Spleen (tissue), 11 donors: ENCODE results near the gene MBNL1. TPM values are rescaled to one million over a fixed set of nuclear protein-coding genes. Genes with fewer than 3 reads are reported as not detected.

Source experiments
- DNase-seq: peaks from one replicate; pipeline ENCODE4 v3.0.0-alpha.2; 2020
- H3K27ac ChIP-seq, 8 donors: fragments of 200-600 bp; sonication (generic) in 7 of 8; 1 replicate in 4 of 8; 2 replicates in 4 of 8; pipeline versions ENCODE4 v1.5.0 to v1.8.0; 2016 to 2021; ENCODE audit warnings: inconsistent platforms in 4 of 8, mild to moderate bottlenecking in 4 of 8, moderate library complexity in 1 of 8
- H3K27me3 ChIP-seq, 7 donors: fragments of 200-600 bp; sonication (generic) in 6 of 7; replicated peaks in 1 of 7; 1 replicate in 4 of 7; 2 replicates in 3 of 7; pipeline versions ENCODE4 v1.5.0 to v1.8.0; 2016 to 2021; ENCODE audit warnings: inconsistent platforms in 3 of 7, mild to moderate bottlenecking in 1 of 7
- H3K36me3 ChIP-seq, 6 donors: fragments of 200-600 bp; sonication (generic) in 5 of 6; 1 replicate in 4 of 6; 2 replicates in 2 of 6; pipeline versions ENCODE4 v1.5.0 to v1.8.0; 2016 to 2021; ENCODE audit warnings: inconsistent platforms in 2 of 6
- H3K4me1 ChIP-seq, 6 donors: fragments of 200-600 bp; sonication (generic) in 5 of 6; 1 replicate in 3 of 6; 2 replicates in 3 of 6; pipeline versions ENCODE4 v1.5.0 to v1.8.0; 2016 to 2021; ENCODE audit warnings: inconsistent platforms in 3 of 6
- H3K4me3 ChIP-seq, 8 donors: fragments of 200-600 bp; sonication (generic) in 7 of 8; 1 replicate in 4 of 8; 2 replicates in 4 of 8; pipeline versions ENCODE4 v1.5.0 to v1.8.0; 2016 to 2021; ENCODE audit warnings: inconsistent platforms in 4 of 8, mild to moderate bottlenecking in 4 of 8, moderate library complexity in 2 of 8
- H3K9me3 ChIP-seq, 8 donors: fragments of 200-600 bp; sonication (generic) in 7 of 8; 1 replicate in 4 of 8; 2 replicates in 4 of 8; pipeline versions ENCODE4 v1.5.0 to v1.8.0; 2016 to 2021; ENCODE audit warnings: inconsistent platforms in 4 of 8
- POLR2A ChIP-seq, 3 donors: fragments of 450-650 bp; IDR thresholded peaks; one replicate each; pipeline ENCODE4 v1.5.1; 2017; ENCODE audit warnings: antibody characterized with exemption in 3 of 3, mild to moderate bottlenecking in 1 of 3
- POLR2AphosphoS5 ChIP-seq, 3 donors: sonication (generic); formaldehyde crosslinking; IDR thresholded peaks; one replicate each; pipeline ENCODE4 v1.5.1; 2017; ENCODE audit warnings: antibody characterized with exemption in 3 of 3
- WGBS, 5 donors: extraction: QIAGEN DNeasy Blood & Tissue Kit in 3 of 5; methylation state at CpG; one replicate each; pipeline versions ENCODE4 v1.1.5 to v1.1.7; 2013 to 2018; 5-methylcytosine and 5-hydroxymethylcytosine counted together
- intact Hi-C: fragments of 100-400 bp; cut with DNase I; formaldehyde crosslinking; loops from one replicate; pipeline ENCODE4 v1.15.0; 2023; ENCODE audit warnings: low total_unique reads
- polyA plus RNA-seq, 3 donors: library from polyadenylated mRNA; stranded (reverse); fragments of 200-250 nt; gene quantifications; one replicate each; pipeline ENCODE4 v1.2.1, GENCODE V29; 2013
- total RNA-seq, 7 donors: library from RNA; depleted of rRNA in 3 of 7; stranded (reverse); fragments of >200 nt in 3 of 7; fragmentation: NEBNext Ultra II Directional in 4 of 7; extraction: Animal tissue kit (Norgen Biotek cat#: 25700) in 4 of 7; gene quantifications; one replicate each; pipeline versions ENCODE4 v1.1.0 to v1.2.1, GENCODE V29; 2016 to 2021
- TF ChIP-seq, protein P1 (sequence below), 11 experiments: fragments of 200-600 bp in 7 of 11; fragments of 450-650 bp in 4 of 11; sonication (generic) in 4 of 11; IDR thresholded peaks in 8 of 11; conservative IDR thresholded peaks in 3 of 11; 1 replicate in 7 of 11; 2 replicates in 4 of 11; pipeline versions ENCODE4 v1.4.0 to v1.8.0; 2016 to 2021; ENCODE audit warnings: antibody characterized with exemption in 11 of 11, inconsistent platforms in 4 of 11, mild to moderate bottlenecking in 1 of 11
- donor health status: healthy with polysubstance abuse.
- donor health status: DM: no; HTN: no; CAD: no; lungs with moderate emphysema.
- donor health status: DM: no; HTN: no; CAD: no.
- donor health status: Bipolar disorder and iron deficiency.
- donor health status: healthy.
- donor health status: DM: no; HTN: no; CAD: no.
- donor health status: DM: yes; HTN: yes; CAD: no.

The MBNL1 gene
- total and polyA plus RNA-seq, 10 donors: 64.7 to 491 (median 296) TPM

DNA sequence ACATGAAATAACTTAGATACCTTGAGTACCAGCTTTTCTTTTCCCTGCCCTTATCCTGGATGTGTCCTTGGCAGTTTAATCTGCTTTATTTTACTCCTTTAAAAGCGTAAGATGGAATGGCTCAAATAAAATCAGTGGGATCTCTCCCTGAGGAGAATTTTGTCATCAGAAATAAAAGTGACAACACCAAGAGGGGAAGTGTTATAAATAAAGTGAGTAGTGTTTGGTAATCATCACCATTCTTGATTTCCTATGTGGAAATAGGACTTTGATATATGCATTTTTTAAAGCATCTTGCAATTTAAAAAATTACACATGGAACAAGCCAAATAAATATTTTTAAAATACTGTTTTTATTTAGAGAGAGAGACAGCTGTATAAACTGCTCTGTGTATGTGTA is 76.5 kb downstream of the MBNL1 start:
- Histone ChIP-seq H3K9me3 (no peaks in the 10 kb centered on the region), H3K4me3 (no peak overlapping the region), H3K4me1 (peaks cover 10 to 94% (median 41%) of the 10 kb centered on the region in 6 donors), H3K27ac (peak overlapping the region in 1 of 8 donors; percentile 26), H3K36me3 (peaks cover 0 to 47% (median 1%) of the 10 kb centered on the region in 6 donors), H3K27me3 (no peaks in the 10 kb centered on the region)
- intact Hi-C loops: no loop called here
- no peak for DNase-seq
- 58 to 91% (median 72%) methylated on average over 1 of the region's 1 CpG for WGBS, 5 donors
- TF ChIP-seq POLR2AphosphoS5 (IDR thresholded peaks at IDR 0.05) (no peak), POLR2A (IDR thresholded peaks at IDR 0.05) (no peak)
- TF ChIP-seq, protein P1, sequence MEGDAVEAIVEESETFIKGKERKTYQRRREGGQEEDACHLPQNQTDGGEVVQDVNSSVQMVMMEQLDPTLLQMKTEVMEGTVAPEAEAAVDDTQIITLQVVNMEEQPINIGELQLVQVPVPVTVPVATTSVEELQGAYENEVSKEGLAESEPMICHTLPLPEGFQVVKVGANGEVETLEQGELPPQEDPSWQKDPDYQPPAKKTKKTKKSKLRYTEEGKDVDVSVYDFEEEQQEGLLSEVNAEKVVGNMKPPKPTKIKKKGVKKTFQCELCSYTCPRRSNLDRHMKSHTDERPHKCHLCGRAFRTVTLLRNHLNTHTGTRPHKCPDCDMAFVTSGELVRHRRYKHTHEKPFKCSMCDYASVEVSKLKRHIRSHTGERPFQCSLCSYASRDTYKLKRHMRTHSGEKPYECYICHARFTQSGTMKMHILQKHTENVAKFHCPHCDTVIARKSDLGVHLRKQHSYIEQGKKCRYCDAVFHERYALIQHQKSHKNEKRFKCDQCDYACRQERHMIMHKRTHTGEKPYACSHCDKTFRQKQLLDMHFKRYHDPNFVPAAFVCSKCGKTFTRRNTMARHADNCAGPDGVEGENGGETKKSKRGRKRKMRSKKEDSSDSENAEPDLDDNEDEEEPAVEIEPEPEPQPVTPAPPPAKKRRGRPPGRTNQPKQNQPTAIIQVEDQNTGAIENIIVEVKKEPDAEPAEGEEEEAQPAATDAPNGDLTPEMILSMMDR (IDR thresholded peaks at IDR 0.05 in 8 of 11, conservative IDR thresholded peaks at IDR 0.05 in 3 of 11): no peak

DNA sequence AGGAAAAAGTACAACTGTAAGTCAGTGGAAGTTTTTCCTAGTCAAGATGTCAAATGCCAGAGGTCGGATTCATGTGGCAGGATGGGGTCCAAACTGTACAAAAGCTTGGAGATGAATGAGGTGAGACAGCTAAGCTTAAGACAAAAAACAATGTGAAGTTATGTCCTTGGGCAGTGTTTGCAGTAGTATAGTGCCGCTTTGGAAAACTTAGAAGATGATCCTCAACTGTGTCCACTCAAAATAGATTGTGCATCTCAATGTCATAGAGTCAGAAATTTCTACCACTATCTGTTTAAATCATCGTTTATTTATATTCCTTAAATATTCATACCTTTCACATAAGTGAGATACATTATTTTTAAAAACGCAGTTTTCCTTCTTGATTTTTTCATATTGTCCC is 77.3 kb downstream of the MBNL1 start:
- intact Hi-C loops: no loop called here
- DNase-seq: no peak
- Histone ChIP-seq H3K27me3 (no peaks in the 10 kb centered on the region), H3K9me3 (no peaks in the 10 kb centered on the region), H3K4me1 (peaks cover 10 to 94% (median 42%) of the 10 kb centered on the region in 6 donors), H3K27ac (peak overlapping the region in 1 of 8 donors; percentile 26), H3K36me3 (peaks cover 0 to 39% (median 1%) of the 10 kb centered on the region in 6 donors), H3K4me3 (no peak overlapping the region)
- 96 to 99% (median 96%) methylated on average over 4 of the region's 4 CpGs for WGBS, 5 donors
- TF ChIP-seq, protein P1 (IDR thresholded peaks at IDR 0.05 in 8 of 11, conservative IDR thresholded peaks at IDR 0.05 in 3 of 11): no peak
- TF ChIP-seq POLR2A (IDR thresholded peaks at IDR 0.05) (no peak), POLR2AphosphoS5 (IDR thresholded peaks at IDR 0.05) (no peak)

DNA sequence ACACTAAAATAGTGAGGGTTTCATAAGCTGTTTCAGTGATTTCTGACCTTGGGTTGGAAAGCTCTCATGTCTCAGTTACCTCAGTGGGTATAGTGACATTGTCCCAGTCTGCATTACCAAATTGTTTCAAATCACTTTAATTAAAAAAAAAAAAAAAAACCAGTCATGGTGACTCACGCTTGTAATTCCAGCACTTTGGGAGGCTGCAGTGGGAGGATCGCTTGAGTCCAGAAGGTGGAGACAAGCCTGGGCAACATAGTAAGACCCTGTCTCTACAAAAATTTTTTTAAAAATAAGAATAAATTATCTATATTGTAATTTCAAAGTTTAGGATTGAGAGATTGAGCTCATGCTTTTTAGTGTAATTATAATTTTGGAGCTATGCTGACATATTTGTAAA is 78.0 kb downstream of the MBNL1 start:
- no peak overlapping the region for H3K27ac ChIP-seq
- H3K27me3 ChIP-seq: no peaks in the 10 kb centered on the region
- H3K9me3 ChIP-seq: no peaks in the 10 kb centered on the region
- WGBS, 5 donors: 90 to 100% (median 93%) methylated on average over 2 of the region's 2 CpGs
- intact Hi-C loops: no loop called here
- TF ChIP-seq, protein P1 (IDR thresholded peaks at IDR 0.05 in 8 of 11, conservative IDR thresholded peaks at IDR 0.05 in 3 of 11): no peak
- no peak for TF ChIP-seq POLR2AphosphoS5 (IDR thresholded peaks at IDR 0.05)
- TF ChIP-seq POLR2A (IDR thresholded peaks at IDR 0.05): no peak
- peaks cover 0 to 32% (median 1%) of the 10 kb centered on the region in 6 donors for H3K36me3 ChIP-seq
- H3K4me3 ChIP-seq: no peak overlapping the region
- no peak for DNase-seq
- H3K4me1 ChIP-seq: peaks cover 13 to 94% (median 45%) of the 10 kb centered on the region in 6 donors

DNA sequence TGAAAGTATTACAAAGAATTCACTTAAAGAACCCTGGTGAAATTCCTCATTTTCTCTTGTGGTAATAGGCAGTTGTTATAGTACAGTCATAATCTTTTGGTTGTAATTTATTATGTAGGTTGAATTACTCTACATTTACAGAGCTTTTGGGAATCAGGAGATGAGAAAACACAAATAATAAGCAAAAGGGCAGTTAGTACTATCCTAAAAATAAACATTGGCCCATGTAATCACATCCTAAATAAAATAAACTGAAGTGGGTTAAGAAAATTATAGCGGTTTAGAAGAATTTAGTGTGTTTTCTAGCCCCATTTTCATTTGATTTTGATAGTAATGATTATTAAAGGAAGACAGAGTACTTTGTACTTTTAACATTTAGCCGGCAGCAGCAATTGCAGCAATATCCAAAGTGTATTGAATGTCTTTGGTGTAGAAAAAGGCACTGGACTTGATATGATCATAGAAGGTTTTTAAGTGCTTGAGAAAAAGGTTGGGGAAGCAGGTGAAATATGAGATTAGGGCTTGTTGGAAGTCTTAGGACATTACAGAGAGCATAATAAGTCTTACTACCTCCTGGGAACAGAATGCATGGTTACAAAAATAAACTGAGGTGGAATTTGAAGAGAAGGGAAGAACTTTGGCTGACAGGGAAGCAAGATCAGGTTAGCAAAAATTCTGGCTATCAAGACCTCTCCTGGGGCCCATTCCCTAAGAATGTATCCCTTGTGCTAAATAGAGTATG is 79.9 kb downstream of the MBNL1 start:
- Histone ChIP-seq H3K27ac (peak overlapping the region in 2 of 8 donors; percentile 8 to 30), H3K4me1 (peaks cover 19 to 98% (median 57%) of the 10 kb centered on the region in 6 donors), H3K9me3 (no peaks in the 10 kb centered on the region), H3K36me3 (peaks cover 0 to 15% (median 1%) of the 10 kb centered on the region in 6 donors), H3K4me3 (no peak overlapping the region), H3K27me3 (no peaks in the 10 kb centered on the region)
- 94 to 98% (median 96%) methylated on average over 2 of the region's 2 CpGs for WGBS, 5 donors
- intact Hi-C loops: no loop called here
- TF ChIP-seq POLR2A (IDR thresholded peaks at IDR 0.05) (no peak), POLR2AphosphoS5 (IDR thresholded peaks at IDR 0.05) (no peak)
- TF ChIP-seq, protein P1 (IDR thresholded peaks at IDR 0.05 in 8 of 11, conservative IDR thresholded peaks at IDR 0.05 in 3 of 11): no peak
- no peak for DNase-seq
